KBM-7 (cell line): ENCODE data around the gene AGRN.
"Not testable (repeated sequence)": the region's sequence is repeated elsewhere in the genome, so short reads cannot be mapped to it uniquely, and the experiment has no call there.

ENCODE experiments used
- DNase-seq: peaks from one replicate; pipeline ENCODE4 v3.0.0-alpha.2; 2015
- in situ Hi-C: fragments of 300-500 bp; cut with MboI; formaldehyde crosslinking; loops from 2 replicates; pipeline ENCODE4 v1.14.3; 2020; ENCODE audit warnings: low sequenced_read_pairs, low pct_unique_long_range_greater_than_20kb, mixed read lengths

Gene AGRN

DNA sequence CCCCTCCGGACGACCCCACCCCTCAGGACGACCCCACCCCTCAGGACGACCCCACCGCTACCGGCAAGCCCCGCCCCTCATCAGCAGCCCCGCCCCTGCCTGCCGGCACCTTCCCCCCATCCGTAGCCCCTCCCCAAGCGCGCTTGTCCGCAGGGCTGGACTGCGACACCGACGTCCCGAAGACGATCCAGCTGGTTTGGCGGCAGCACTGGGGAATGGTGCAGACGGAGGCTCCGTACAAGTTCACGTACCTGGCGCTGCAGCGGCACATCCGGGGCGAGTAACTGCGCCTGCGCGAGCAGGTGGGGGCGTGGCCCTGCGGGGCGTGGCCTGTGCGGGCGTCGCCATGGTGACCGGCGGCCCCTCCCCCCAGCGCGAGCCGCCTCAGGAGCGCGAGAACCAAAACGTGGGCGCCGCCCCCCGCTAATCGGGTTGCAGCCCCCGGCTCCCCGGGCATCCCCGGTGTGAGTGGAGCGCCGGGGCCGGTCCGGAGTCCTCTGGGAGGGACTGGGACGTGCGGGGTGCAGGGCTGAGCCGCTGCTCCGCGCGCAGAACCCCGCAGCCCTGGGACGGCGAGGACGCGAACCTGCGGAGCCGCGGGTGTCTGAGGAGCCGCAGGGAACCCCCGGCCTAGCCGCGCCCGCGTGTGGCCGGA, 49.3 kb downstream of the AGRN start:
- DNase-seq, result peak; percentile 83
- in situ Hi-C loops, result no loop called here

DNA sequence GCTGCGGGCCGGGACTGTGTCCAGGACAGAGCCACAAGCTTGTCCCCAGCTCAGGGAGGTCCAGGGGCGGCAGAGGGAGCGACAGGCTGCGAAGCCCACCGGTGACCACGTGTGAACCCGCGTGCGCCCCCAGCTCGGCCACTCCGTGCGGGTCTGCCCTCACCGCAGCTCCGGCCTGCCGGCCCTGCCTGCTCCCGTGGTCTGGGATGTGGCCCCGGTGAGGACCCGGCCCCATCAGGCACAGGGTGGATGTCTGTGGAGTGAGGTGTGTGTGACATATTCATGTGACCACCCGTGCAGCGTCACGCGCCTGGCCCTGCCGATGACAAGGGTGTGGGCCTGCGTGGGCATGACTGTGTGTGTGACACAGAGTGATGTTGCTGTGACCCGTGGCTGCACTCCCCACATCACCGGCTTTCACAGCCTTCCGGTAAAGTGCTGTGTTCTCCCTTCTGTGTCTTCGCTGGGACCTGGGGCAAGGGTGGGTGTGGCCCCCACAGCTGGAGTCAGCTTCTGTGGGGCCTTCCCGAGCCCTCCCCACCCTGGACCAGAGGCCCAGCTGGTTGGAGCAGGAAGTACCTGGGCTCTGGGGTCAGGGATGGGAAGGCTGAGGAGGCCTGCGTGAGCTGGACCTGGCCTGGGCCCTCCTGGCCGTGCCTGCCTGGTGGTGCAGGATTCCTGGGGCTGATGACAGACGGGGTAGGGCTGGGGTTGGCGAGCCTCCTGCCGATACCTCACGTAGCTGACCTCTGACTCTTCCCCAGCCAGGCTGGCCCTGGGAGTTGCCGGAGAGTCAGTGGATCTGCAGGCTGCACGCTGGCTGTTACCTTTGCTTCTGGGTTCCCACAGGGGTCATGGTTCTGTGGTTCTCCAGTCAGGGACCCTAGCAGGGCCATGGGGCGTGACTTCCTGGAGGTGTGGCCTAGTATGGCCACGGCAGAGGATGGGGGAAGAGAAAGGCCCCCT, 50.1 kb downstream of the AGRN start:
- in situ Hi-C loops, result no loop called here
- no peak for DNase-seq

DNA sequence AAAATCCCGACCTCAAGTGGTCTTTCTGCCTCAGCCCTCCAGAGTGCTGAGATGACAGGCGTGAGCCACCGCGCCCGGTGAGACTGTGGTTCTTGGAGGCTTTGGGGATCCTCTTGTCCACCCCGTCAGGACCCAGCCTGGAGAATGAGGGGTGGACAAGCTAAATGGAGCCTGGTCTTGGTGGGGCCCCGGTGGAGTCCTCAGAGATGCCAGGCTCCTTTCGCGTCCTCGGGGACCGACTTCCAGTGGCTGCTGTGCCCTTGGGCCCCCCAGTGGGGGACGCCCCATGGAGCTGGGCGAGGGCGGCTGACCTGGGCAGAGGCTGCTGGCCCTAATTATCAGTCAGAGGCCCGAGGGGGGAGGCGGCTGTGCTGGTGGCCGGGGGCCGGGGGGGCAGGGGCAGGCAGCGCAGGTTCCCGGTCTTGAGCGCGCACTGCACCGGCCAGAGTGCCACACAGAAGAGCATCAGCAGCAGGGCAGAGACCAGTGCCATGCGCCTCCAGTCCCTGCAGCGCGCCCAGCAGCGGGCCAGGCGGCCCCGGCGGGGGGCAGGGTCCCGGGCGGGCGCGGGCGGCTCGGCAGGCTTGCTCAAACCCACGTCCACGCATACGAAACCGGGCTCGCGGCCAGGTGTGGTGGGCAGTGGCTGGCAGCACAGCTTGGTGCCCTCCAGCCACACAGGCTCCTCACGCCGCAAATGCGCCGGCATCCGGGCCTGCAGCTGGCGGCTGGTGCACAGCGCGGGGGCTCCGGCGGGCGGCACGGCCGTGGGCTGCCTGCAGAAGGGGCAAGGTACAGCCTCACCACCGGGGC, 51.8 kb downstream of the AGRN start:
- in situ Hi-C loops, result no loop called here
- DNase-seq, result no peak

GRCh38 chr1:1072299-1072848, 52.5 kb downstream of the AGRN start:
- no peak for DNase-seq
- in situ Hi-C loops, result no loop called here

DNA sequence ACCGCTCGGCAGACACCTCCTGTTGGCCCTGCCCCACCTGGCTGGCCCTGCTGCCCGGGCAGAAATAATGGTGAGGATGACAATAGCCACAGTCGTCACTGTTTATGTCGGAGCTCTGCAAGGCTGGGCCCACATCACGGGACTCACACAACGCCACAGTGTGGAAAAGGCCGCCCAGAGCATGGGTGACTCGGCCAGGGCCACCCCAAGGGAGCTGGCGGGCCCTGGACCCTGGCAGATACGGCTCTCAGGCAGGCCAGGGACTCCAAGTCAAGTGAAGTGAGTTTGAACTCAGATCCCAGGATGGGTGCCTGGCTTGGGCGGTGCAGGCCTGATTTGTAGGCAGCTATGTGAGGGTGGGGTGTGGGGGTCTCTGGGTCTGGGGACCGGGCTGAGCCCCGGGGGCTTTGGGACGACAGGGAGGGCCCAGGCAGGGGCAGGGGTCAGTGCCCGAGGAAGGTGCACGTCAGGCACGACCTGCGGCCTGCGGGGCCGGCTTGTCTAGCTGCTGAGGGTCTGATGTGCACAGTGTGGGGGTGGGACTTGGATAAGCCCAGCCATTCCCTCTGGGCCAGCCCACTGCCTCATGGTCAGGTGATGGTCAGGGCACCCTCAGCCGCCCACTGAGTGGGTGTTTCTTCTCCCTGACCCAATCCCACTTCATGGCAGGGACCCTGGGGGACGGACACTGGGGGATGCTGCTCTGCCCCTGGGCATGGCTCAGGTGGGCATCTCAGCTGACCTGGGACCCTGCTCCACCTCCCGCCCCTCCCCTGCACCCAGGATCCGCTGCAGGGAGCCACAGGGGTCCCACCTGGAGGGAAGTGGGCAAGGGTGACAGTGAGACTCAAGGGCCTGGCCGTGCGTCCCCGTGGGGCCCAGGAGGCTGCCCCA, 53.2 kb downstream of the AGRN start:
- in situ Hi-C loops, result no loop called here
- DNase-seq, result no peak

DNA sequence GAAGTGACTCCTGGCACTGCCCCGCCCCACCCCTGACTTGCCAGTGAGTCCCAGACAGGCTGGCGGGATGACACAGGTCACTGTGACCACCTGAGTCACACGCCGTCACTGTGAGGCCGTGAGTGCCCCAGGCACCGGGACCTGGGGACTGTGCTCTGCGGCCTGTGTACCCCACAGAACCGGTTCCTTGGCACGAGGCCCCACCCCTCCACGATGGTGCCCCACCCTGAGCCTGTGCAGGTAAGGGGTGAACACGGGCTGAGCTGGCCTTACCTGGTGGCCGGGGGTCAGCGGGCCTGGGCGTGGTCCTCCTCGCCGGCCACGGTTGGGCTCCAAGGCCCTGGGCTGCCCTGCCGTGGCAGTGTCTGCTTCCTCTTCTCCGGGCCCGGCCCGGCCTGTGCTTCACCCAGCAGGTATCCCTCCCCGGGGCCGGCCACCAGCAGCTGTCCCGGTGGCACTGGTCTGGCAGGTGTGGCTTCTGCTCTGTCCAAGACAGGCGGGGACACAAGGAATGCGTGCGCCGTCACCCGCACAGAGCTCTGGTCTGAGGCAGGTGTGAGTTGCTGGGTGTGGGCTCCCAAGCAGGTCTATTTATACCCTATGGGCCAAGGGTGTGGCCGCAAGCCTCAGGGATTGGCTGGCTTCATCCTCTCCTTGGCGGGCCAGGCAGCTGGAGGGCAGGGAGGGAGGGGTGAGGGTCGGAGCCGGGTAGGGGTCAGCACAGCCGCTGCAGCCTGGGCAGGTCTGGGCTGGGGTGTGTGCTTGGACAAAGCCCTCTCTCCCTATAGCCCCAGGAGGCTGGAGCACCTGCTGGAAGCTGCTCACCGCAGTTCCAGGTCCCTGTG, 54.0 kb downstream of the AGRN start, which contains the start of gene RNF223:
TSS of gene RNF223 (minus strand) at position 564 of the 845 bp plus-strand sequence. CDS start 1,740 bp downstream, outside the sequence.
- in situ Hi-C loops, result no loop called here
- no peak for DNase-seq

- DNase-seq, result no peak
- in situ Hi-C loops, result no loop called here
Measured at GRCh38 chr1:1074631-1075147, 54.8 kb downstream of the AGRN start.

GRCh38 chr1:1075148-1075935, 55.4 kb downstream of the AGRN start:
- in situ Hi-C loops, result no loop called here
- no peak for DNase-seq

- in situ Hi-C loops, DNase-seq: not testable (repeated sequence)
Measured at GRCh38 chr1:1077396-1077795, 57.5 kb downstream of the AGRN start.

- in situ Hi-C loops, result no loop called here
- DNase-seq, result peak; percentile 34
Measured at GRCh38 chr1:1079408-1080121, 59.6 kb downstream of the AGRN start.

DNA sequence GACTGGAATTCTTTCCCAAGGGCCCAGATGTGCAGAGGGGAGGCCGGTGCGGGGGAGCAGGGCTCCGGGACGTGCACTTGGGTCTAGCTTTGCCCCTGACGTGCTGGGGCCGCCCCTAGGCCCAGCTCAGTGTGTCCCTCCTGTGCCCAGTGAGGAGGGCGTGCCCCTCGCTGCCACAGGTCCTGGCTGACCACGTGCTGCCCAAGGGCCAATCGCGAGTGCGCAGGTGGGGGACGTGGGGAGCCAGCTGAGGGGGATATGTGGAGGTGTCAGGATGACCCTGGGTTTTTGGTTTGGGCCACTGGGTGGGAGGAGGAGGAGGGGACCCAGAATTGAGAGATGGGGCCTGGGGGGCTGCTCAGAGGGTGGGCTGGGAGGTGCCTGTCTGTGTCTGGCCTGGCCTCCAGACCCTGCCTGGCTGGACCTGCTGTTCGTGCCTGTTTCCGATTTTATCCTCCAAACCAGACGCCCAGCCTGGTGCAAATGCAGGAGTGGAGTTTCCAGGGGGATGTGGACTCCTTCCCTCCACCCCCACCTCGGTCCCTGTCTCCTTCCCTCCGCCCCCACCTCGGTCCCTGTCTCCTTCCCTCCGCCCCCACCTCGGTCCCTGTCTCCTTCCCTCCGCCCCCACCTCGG, 60.3 kb downstream of the AGRN start:
- in situ Hi-C loops, result no loop called here
- DNase-seq, result no peak

DNA sequence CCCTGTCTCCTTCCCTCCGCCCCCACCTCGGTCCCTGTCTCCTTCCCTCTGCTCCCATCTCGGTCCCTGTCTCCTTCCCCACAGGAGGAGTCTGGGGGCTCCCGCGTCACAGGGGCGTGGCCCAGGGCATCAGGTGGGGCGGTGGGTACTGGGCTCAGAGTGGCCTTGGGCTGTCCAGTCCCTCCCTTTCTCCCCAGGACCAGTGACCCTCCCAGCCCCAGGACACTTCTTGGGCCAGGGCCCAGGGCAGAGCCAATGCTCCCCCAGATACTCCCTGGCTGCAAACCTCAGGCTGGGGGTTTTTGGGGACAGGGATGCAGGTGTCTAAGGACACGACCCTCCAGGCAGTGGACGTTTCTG, 61.0 kb downstream of the AGRN start:
- in situ Hi-C loops, result no loop called here

GRCh38 chr1:1081311-1082238, 61.7 kb downstream of the AGRN start:
- in situ Hi-C loops, result no loop called here
- no peak for DNase-seq

More for the DNA sequence above, 61.0 kb downstream of the AGRN start:
- DNase-seq, result no peak

DNA sequence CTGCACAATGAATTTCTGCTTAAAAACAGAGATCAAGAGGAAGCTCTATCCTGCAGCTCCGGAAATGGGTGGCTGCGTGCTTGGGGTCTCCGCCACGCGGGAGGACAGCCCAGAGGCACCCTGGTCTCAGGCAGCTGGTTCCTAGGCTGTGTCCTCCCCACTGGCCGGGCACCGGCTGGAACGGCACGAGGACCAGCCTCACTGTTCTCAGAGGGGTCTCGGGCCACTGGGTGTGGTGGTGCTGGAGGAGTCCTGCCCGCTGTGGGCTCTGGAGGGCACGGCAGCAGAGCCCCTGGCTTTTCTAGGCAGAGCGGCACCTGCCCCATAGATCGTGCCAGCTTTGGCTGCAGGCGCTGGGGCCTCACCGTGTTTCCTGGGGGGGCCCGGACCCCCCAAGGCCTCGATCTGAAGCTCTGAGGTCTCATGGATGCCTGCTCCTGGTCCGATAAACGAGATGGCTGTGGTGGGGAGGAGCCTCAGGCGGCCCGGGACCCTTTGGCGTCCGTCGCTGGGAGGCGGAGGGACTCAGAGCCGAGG, 62.4 kb downstream of the AGRN start:
- in situ Hi-C loops, result no loop called here
- DNase-seq, result no peak
